ENCODE measurements around the gene AGRN. TPM values are rescaled to one million over a fixed set of nuclear protein-coding genes. Genes with fewer than 3 reads are reported as not detected.

AGRN gene
- total and polyA plus RNA-seq, 2 of the 4 experiments (the other 2 are of a cell fraction): 8.1 to 115 TPM

DNA sequence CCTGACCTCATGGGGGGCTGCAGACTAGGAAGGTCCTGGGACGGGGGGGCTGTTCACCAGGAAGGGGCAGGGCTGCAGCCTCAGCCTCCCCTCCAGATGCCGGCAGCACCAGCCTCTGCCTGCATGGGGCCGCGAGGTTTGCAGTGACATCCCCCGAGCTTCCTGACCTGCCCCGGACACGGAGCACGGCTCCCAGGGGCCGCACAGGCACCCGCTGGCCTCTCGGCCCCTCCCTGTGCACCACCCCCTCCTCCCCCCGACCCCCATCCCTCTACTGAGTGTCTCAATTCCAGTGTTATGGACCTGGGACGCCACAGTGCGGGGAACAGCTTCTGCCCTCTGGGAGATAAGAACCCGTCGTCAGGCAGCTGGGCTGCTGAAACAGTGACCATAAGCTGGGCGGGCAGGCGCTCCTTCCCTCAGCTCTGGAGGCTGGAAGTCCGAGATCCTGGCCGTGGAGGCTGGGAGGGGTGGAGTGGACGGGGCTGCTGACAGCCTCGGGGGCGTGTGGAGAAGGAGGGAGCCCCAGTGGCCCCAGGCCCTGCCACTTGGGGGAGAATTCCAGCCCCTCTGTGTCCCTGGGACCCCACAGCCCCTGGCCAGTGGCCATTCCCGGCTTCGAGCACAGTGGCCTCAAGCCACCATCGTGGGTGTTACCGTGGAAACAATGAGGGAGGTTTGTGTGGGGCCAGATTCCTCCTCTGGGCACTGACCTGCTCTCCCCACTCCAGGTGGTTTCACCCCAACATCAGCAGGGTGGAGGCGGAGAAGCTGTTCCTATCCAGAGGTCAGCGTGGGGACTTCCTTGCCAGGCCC lies 42.6 kb downstream of the AGRN start:
- Histone ChIP-seq H3K14ac (replicated peaks; ENCODE audit: low read depth, low read length) (no peak overlapping the region), H3K4ac (ENCODE audit: low read depth, low read length) (peak overlapping the region; percentile 19; the same call in 1 of the 2 replicates), H3K27ac (ENCODE audit: insufficient read depth, low read length) (no peak overlapping the region; the same call in 1 of the 2 replicates), H3K27me3 (ENCODE audit: control insufficient read depth, insufficient read depth, low read length) (peaks cover 4% of the 10 kb centered on the region; the same call in 1 of the 2 replicates), H2AK9ac (replicated peaks; ENCODE audit: low read depth, low read length, poor library complexity) (peak overlapping the region; percentile 96), H4K91ac (ENCODE audit: insufficient read depth, low read depth, low read length) (no peak overlapping the region; the same call in 1 of the 2 replicates), H3K4me3 (ENCODE audit: insufficient read depth, low read depth, low read length) (no peak overlapping the region), H4K5ac (ENCODE audit: low read depth, low read length) (no peak overlapping the region), H3K9me3 (ENCODE audit: control insufficient read depth, insufficient read depth, low read length) (no peaks in the 10 kb centered on the region), H3K4me1 (ENCODE audit: control insufficient read depth, insufficient read depth, low read length) (peaks cover 13% of the 10 kb centered on the region), H2BK5ac (ENCODE audit: low read depth, low read length, poor library complexity, severe bottlenecking) (no peak overlapping the region), H3K36me3 (ENCODE audit: control insufficient read depth, insufficient read depth, low read length) (no peaks in the 10 kb centered on the region), H3K79me1 (ENCODE audit: low read depth in 1 of 2, low read length in 2 of 2) (0 out of 4 replicates have a peak, but pooled peaks cover 0 to 4% of the 10 kb centered on the region in 2 experiments), H2BK20ac (ENCODE audit: low read depth, low read length) (peak overlapping the region; percentile 43; the same call in 1 of the 2 replicates), H3K18ac (ENCODE audit: low read depth, low read length) (no peak overlapping the region), H2BK15ac (ENCODE audit: low read depth, low read length) (no peak overlapping the region), H2AFZ (replicated peaks; ENCODE audit: low read length, poor library complexity) (peak overlapping the region; percentile 65), H4K20me1 (ENCODE audit: insufficient read depth, low read length) (no peaks in the 10 kb centered on the region), H3K23ac (ENCODE audit: low read depth, low read length) (no peak overlapping the region), H3K4me2 (ENCODE audit: low read depth, low read length) (no peak overlapping the region), H3K56ac (ENCODE audit: extremely low read depth, insufficient read depth, low read length) (no peak overlapping the region), H3K9me1 (ENCODE audit: insufficient read depth, low read length) (0 out of 2 replicates have a peak, but pooled peaks cover 4% of the 10 kb centered on the region), H2AK5ac (ENCODE audit: low read depth, low read length) (peak overlapping the region; percentile 100), H3K9ac (ENCODE audit: low read depth, low read length) (no peak overlapping the region), H4K8ac (ENCODE audit: low read depth in 2 of 2, low read length in 2 of 2) (no peak overlapping the region), H2BK120ac (ENCODE audit: low read depth, low read length) (no peak overlapping the region)
- CTCF ChIA-PET: interaction anchor here (2.3 kb wide), 1 partner anchor 78 kb away, joined by 9 read pairs; no protein-coding TSS in a partner anchor
- peak; percentile 18 for DNase-seq
- intact Hi-C loops (cut with micrococcal nuclease) (loop anchor here (1.0 kb wide), 1 partner anchor 78 kb away; no protein-coding TSS in a partner anchor), dilution Hi-C loops (cut with HindIII; ENCODE audit: low sequenced_read_pairs, unreplicated experiment) (no loop called here), in situ Hi-C loops (cut with MboI; ENCODE audit: low sequenced_read_pairs) (no loop called here)
- POLR2A ChIA-PET (ENCODE audit: unreplicated experiment): no interaction called here
- BruUV-seq (replicated peaks): no TSS peak
- ATAC-seq (ENCODE audit: low read depth): no peak
- 48% methylated on average over 11 of the region's 29 CpGs; no CpG with 5 or more reads in 1 of the 2 experiments for WGBS, 2 experiments (ENCODE audit: extremely low coverage in 2 of 2, insufficient read length in 1 of 2)
- no peak for TF ChIP-seq NFE2L2 (IDR thresholded peaks at IDR 0.05; ENCODE audit: low read depth, low read length)
- no peak for TF ChIP-seq MAZ (IDR thresholded peaks at IDR 0.05; ENCODE audit: borderline replicate concordance, low read depth, low read length)
- no peak for TF ChIP-seq RFX5 (IDR thresholded peaks at IDR 0.05; ENCODE audit: low read depth, low read length)
- TF ChIP-seq RAD21 (IDR thresholded peaks at IDR 0.05; ENCODE audit: low read length): no peak
- no peak for TF ChIP-seq FOS (IDR thresholded peaks at IDR 0.05; ENCODE audit: low read depth, low read length)
- TF ChIP-seq, protein P1, sequence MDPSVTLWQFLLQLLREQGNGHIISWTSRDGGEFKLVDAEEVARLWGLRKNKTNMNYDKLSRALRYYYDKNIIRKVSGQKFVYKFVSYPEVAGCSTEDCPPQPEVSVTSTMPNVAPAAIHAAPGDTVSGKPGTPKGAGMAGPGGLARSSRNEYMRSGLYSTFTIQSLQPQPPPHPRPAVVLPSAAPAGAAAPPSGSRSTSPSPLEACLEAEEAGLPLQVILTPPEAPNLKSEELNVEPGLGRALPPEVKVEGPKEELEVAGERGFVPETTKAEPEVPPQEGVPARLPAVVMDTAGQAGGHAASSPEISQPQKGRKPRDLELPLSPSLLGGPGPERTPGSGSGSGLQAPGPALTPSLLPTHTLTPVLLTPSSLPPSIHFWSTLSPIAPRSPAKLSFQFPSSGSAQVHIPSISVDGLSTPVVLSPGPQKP (IDR thresholded peaks at IDR 0.05; ENCODE audit: borderline replicate concordance, low read depth, low read length): no peak
- TF ChIP-seq RCOR1 (IDR thresholded peaks at IDR 0.05; ENCODE audit: insufficient replicate concordance, low read length): no peak
- no peak for TF ChIP-seq POLR2A (IDR thresholded peaks at IDR 0.05; ENCODE audit: low read depth, low read length)
- TF ChIP-seq, protein P2, sequence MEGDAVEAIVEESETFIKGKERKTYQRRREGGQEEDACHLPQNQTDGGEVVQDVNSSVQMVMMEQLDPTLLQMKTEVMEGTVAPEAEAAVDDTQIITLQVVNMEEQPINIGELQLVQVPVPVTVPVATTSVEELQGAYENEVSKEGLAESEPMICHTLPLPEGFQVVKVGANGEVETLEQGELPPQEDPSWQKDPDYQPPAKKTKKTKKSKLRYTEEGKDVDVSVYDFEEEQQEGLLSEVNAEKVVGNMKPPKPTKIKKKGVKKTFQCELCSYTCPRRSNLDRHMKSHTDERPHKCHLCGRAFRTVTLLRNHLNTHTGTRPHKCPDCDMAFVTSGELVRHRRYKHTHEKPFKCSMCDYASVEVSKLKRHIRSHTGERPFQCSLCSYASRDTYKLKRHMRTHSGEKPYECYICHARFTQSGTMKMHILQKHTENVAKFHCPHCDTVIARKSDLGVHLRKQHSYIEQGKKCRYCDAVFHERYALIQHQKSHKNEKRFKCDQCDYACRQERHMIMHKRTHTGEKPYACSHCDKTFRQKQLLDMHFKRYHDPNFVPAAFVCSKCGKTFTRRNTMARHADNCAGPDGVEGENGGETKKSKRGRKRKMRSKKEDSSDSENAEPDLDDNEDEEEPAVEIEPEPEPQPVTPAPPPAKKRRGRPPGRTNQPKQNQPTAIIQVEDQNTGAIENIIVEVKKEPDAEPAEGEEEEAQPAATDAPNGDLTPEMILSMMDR (conservative IDR thresholded peaks at IDR 0.05; ENCODE audit: low read depth, low read length): no peak
- TF ChIP-seq BHLHE40 (IDR thresholded peaks at IDR 0.05; ENCODE audit: low read depth, low read length): no peak
- TF ChIP-seq MAFK (IDR thresholded peaks at IDR 0.05; ENCODE audit: low read depth, low read length): no peak
- no peak for TF ChIP-seq CEBPB (IDR thresholded peaks at IDR 0.05; ENCODE audit: low read depth, low read length)
- no peak for TF ChIP-seq CHD1 (IDR thresholded peaks at IDR 0.05; ENCODE audit: low read depth, low read length)
- TF ChIP-seq SMC3 (IDR thresholded peaks at IDR 0.05; ENCODE audit: low read depth, low read length): no peak
- no peak for TF ChIP-seq MXI1 (IDR thresholded peaks at IDR 0.05; ENCODE audit: borderline replicate concordance, low read depth, low read length)

Measured in IMR-90 (cell line).